Parathyroid adenoma (tissue), 2 donors: ENCODE data around the gene RASGRP4.

Source experiments
- H2AFZ ChIP-seq: fragments of 300-600 bp; sonication (generic); one replicate; pipeline ENCODE4 v1.7.0; 2017; ENCODE audit warnings: antibody characterized with exemption, mild to moderate bottlenecking
- H3K27ac ChIP-seq: fragments of 300-600 bp; sonication (generic); one replicate; pipeline ENCODE4 v1.7.0; 2017
- H3K27me3 ChIP-seq: fragments of 300-600 bp; sonication (generic); one replicate; pipeline ENCODE4 v1.7.0; 2017; ENCODE audit warnings: low read length; ENCODE audit not compliant: control insufficient read depth, insufficient read depth
- H3K36me3 ChIP-seq: fragments of 300-600 bp; sonication (generic); one replicate; pipeline ENCODE4 v1.7.0; 2017; ENCODE audit warnings: low read length; ENCODE audit not compliant: control insufficient read depth, insufficient read depth
- H3K4me1 ChIP-seq: fragments of 300-600 bp; sonication (generic); one replicate; pipeline ENCODE4 v1.7.0; 2017; ENCODE audit warnings: control low read depth
- H3K4me2 ChIP-seq: fragments of 300-600 bp; sonication (generic); one replicate; pipeline ENCODE4 v1.7.0; 2017; ENCODE audit warnings: low read length
- H3K4me3 ChIP-seq: fragments of 300-600 bp; sonication (generic); one replicate; pipeline ENCODE4 v1.7.0; 2017; ENCODE audit warnings: low read depth, low read length
- H3K79me2 ChIP-seq: fragments of 300-600 bp; sonication (generic); one replicate; pipeline ENCODE4 v1.7.0; 2017; ENCODE audit warnings: control low read depth
- H3K9ac ChIP-seq: fragments of 300-600 bp; sonication (generic); one replicate; pipeline ENCODE4 v1.7.0; 2017; ENCODE audit warnings: mild to moderate bottlenecking
- H3K9me3 ChIP-seq: fragments of 300-600 bp; sonication (generic); one replicate; pipeline ENCODE4 v1.7.0; 2017; ENCODE audit warnings: low read length; ENCODE audit not compliant: control insufficient read depth
- CTCF ChIP-seq: fragments of 300-600 bp; sonication (generic); IDR thresholded peaks from one replicate; pipeline ENCODE4 v1.7.0; 2017; ENCODE audit warnings: antibody characterized with exemption, mild to moderate bottlenecking
- donor health status: primary hyperparathyroidism.

RASGRP4 gene

GRCh38 chr19:38425222-38425809 lies 703 bp downstream of the RASGRP4 start:
- H3K4me3 ChIP-seq = no peak overlapping the region
- H3K9ac ChIP-seq = no peak overlapping the region

GRCh38 chr19:38424272-38424671 lies 1.7 kb downstream of the RASGRP4 start:
- H3K9me3 ChIP-seq = no peaks in the 10 kb centered on the region
- no peaks in the 10 kb centered on the region for H3K4me1 ChIP-seq
- H3K79me2 ChIP-seq = no peaks in the 10 kb centered on the region
- H3K4me3 ChIP-seq = no peak overlapping the region
- no peaks in the 10 kb centered on the region for H3K27me3 ChIP-seq
- H3K36me3 ChIP-seq = no peaks in the 10 kb centered on the region
- H3K4me2 ChIP-seq = no peak overlapping the region
- H3K9ac ChIP-seq = no peak overlapping the region
- no peak for TF ChIP-seq CTCF
- H2AFZ ChIP-seq = no peak overlapping the region
- H3K27ac ChIP-seq = no peak overlapping the region

More at GRCh38 chr19:38425222-38425809, 703 bp downstream of the RASGRP4 start:
- Histone ChIP-seq H2AFZ (no peak overlapping the region), H3K4me1 (no peaks in the 10 kb centered on the region), H3K27me3 (no peaks in the 10 kb centered on the region), H3K36me3 (no peaks in the 10 kb centered on the region), H3K27ac (no peak overlapping the region), H3K79me2 (no peaks in the 10 kb centered on the region), H3K9me3 (no peaks in the 10 kb centered on the region), H3K4me2 (no peak overlapping the region)
- no peak for TF ChIP-seq CTCF

- H3K9ac ChIP-seq = no peak overlapping the region
- H3K4me1 ChIP-seq = peaks cover 3% of the 10 kb centered on the region
- no peaks in the 10 kb centered on the region for H3K9me3 ChIP-seq
- no peaks in the 10 kb centered on the region for H3K36me3 ChIP-seq
- no peak overlapping the region for H3K27ac ChIP-seq
- TF ChIP-seq CTCF = no peak
- H3K27me3 ChIP-seq = no peaks in the 10 kb centered on the region
- H3K79me2 ChIP-seq = no peaks in the 10 kb centered on the region
- no peak overlapping the region for H3K4me3 ChIP-seq
- H3K4me2 ChIP-seq = no peak overlapping the region
- no peak overlapping the region for H2AFZ ChIP-seq
These were observed 3.6 kb downstream of the RASGRP4 start for GRCh38 chr19:38422438-38422837.

- Histone ChIP-seq H3K4me2 (no peak overlapping the region), H3K9me3 (no peaks in the 10 kb centered on the region), H3K4me3 (no peak overlapping the region), H3K27ac (no peak overlapping the region), H2AFZ (no peak overlapping the region), H3K36me3 (no peaks in the 10 kb centered on the region), H3K27me3 (no peaks in the 10 kb centered on the region), H3K4me1 (peaks cover 3% of the 10 kb centered on the region), H3K9ac (no peak overlapping the region), H3K79me2 (no peaks in the 10 kb centered on the region)
- TF ChIP-seq CTCF = no peak
These were observed 4.2 kb downstream of the RASGRP4 start for GRCh38 chr19:38421856-38422255.

- Histone ChIP-seq H3K27ac (no peak overlapping the region), H3K79me2 (no peaks in the 10 kb centered on the region), H3K4me2 (no peak overlapping the region), H3K9ac (no peak overlapping the region), H3K36me3 (no peaks in the 10 kb centered on the region), H2AFZ (no peak overlapping the region), H3K4me3 (no peak overlapping the region), H3K9me3 (no peaks in the 10 kb centered on the region), H3K27me3 (no peaks in the 10 kb centered on the region), H3K4me1 (peaks cover 3% of the 10 kb centered on the region)
- no peak for TF ChIP-seq CTCF
These were observed 5.1 kb downstream of the RASGRP4 start for GRCh38 chr19:38420935-38421334.
